GM21786 (cell line): ENCODE measurements around the gene UBE2H.
"Not testable (repeated sequence)": the region's sequence is repeated elsewhere in the genome, so short reads cannot be mapped to it uniquely, and the experiment has no call there.

Experiments used
- ATAC-seq: cut with Tn5 transposase; IDR thresholded peaks from one replicate; pipeline ENCODE4 v1.9.1; 2021; ENCODE audit not compliant: unreplicated experiment

UBE2H gene

DNA sequence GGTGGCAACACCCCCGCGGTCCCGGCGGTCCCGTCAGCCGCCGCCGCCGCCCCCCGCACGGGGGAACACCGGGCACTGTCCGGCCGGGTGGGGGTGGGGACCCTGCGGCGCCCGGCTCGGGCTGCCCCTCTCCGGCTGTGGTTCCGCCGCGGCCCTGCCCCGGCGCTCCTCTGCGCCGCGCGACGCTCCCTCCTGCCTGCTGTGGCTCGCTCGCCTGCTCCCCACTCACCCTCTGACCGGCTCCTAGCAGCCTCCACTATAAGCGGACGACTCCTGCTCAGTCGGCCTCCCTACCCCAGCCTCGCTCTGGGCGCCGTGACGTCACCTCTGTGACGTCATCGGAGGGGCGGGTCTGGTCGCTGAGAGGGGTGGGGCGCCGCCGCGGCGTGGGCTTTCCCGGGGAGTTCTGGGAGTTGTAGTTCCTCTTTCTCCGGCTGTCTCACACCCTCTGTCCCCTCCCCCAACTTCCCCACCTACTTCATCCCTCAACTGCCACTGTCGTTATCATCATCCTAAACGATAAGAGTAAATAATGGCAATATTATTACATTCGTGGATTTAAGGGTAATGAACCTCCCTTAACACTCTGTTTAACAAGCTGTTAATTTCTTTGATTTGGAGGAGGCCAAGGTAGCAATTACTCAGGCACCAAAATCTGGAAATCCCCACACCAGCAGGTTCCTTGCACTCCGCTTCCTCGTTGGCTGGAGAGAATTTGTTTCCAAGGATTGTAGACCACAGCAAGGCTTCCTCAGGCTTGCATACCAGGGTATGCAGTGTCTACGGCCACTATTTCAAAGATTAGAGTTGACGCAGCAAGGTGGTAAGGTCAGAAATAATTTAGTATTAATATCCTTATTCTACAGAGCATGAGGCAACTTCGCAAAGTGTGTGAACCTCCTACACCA lies at the start of gene UBE2H:
Gene UBE2H, minus strand, starts transcription at position 308 of the 908 bp plus-strand sequence. CDS start 405 bp downstream, outside the sequence.
- peak; percentile 50 for ATAC-seq

DNA sequence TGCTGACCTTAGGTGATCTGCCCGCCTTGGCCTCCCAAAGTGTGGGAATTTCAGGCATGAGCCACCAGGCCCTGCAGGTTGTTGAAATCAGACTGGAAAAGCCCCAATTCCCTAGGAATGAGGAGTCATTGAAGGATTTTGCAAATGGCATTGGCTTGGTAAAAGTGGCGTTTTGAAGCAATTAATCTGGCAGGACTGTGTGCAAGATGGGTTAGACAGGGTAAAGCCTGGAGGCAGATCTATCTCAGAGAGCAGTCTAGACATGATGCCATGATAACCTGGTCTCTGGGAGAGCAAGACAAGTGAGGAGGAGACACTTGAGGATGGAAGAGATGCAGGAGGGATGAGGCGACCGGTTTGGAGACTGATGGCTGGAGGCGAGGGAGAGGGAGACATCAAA lies 45.7 kb upstream of the UBE2H start:
- no peak for ATAC-seq

DNA sequence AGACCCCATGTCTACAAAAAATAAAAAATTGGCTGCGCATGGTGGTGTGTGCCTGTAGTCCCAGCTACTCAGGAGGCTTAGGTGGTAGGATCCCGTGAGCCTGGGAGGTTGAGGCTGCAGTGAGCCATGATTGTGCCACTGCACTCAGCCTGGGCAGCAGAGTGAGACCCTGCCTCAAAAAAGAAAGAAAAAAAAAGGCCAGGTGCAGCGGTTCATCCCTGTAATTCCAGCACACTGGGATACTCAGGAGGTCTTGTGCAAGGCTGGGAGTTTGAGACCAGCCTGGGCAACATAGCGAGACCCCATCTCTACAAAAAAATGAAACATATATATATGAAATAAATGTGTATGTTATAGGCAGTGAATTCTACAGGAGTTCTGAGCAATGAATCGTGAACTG lies 44.5 kb upstream of the UBE2H start:
- ATAC-seq: no peak

DNA sequence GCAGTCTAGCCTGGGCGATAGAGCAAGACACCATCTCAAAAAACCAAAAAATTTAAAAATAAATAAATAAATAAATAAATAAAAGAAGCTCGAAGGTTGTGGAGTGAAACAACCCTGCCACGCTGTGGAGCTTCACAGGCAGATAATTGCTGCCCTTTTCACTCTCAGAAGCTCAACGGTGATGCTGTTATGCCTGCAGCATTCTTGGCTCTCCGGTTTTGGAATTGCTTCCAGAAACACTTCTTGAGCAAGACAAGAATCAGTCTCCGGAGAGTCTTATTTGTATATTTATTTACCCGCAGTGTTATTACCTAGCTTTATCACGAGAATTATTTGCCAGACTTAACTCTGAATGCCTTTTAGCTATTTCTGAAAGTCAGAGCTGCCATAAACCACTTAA lies 40.5 kb upstream of the UBE2H start:
- ATAC-seq: no peak

DNA sequence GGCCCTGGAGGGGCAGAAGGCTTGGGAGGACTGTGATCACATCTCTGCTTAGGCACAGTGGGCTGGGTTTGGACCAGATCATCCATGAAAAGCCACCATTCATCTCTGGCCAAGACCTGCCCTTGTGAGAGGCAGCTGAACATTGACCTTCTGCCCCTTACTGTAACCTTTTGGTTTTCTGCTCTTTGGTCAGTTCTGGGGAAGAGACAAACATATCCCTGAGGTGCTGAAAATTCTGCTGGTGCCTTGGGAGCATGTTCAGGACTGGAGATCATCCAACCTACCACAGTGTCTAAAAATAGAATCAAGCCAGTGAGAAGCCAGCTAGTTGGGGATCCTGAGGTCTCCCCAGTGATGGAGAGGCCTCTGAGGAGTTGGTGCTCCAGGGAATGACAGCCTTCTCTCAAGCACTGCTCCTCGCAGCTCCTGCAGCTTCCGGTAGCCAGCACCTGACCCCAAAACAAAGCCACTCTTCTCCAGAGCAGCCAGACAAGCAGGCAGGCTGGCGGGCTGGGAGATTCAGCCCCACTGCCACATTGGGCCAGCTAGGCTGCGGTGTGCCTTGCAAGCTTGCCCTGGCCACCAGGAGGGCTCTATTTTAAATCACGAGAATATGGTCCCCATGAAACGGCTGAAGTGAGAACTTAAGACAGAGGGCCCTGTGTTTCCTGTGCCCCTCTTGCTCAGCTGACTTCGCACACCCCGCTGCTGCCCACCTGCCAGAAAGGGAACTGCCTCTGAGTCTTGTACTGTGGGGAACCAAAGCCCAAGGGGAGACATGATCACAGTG lies 37.8 kb upstream of the UBE2H start:
- ATAC-seq: no peak

DNA sequence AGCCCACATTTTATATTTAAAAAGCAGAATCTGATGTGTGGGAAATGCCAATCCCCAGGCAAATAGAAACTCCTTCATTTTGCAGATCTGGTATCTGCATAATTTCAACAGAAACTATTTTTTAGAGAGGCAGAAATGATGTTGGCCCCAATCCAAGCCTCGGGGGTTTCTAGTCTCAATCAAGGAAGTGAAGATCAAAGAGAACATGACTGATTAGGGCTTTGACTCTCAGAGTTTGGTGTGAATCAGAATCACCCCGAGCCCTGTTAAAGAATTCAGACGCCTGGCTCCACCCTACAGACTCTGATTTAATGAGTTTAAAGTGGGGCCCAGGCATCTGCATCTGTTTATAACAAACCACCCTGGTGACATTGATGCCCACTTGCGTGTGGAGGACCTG lies 36.7 kb upstream of the UBE2H start:
- ATAC-seq: no peak

DNA sequence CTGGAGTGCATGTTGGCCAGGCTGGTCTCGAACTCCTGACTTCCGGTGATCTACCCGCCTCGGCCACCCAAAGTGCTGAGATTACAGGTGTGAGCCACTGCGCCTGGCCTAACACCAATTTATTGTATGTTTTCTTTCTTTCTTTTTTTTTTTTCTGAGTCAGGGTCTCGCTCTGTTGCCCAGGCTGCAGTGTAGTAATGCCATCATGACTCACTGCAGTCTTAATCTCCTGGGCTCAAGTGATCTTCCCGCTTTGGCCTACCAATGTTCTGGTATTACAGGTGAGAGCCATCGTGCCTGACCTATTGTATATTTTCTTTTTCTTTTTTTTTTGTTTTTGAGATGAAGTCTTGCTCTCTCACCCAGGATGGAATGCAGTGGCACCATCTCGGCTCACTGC lies 33.8 kb upstream of the UBE2H start:
- no peak for ATAC-seq

DNA sequence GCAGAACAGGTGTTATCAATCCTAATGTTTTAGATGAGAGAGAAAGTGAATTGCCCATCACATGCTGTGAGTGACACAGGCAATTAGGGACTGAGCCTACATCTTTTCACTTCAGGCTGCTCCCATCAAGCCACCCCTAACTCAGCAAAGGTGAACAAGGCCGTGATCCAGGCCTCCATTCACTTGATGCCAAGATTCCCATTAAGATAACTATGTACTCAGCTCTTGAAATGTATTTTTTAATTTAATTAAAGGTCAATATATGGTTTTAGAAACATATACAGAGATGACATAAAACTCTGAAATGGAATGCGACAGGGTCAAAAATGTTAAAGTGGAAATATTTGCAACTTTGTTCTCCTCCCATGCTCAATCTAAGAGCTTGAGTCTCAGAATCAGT lies 27.9 kb upstream of the UBE2H start:
- no peak for ATAC-seq

DNA sequence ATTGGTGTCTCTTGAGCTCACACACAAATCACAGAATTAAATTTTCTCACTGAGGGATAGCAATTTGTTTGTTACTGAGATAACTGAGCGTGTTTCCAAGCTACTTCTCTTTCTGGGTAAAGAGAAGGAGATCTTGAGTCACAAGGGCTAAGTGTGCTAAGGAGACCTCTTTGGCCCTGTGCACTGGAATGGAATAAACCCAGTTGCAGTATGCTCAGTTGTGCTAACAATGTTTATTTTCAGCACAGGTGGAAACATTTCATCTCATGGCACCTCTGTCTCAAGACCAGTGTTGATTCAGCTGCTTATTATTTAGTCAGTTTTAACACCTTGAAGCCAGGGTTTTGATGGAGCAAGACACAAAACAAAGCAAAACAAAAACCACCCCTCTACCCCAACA lies 22.5 kb upstream of the UBE2H start:
- no peak for ATAC-seq

DNA sequence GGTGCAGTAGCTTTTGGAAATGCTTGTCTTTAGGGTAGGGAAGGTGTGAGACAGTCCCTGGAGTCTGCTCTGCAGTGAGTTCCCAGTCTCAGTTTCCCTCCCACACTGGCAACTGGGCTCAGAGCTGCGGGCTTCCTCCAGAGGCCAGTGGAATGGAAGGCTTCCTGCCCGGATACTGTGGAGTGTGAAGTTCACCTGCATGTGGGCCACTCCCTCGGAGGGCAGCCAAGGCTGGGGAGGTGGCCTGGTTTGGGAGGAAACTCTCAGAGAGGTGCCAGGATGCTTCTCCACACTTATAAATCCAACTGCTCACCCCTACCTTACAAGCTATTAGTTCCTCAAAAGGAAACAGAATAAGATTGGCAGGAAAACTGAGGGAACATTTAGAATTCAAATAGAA lies 18.1 kb upstream of the UBE2H start:
- ATAC-seq: no peak

DNA sequence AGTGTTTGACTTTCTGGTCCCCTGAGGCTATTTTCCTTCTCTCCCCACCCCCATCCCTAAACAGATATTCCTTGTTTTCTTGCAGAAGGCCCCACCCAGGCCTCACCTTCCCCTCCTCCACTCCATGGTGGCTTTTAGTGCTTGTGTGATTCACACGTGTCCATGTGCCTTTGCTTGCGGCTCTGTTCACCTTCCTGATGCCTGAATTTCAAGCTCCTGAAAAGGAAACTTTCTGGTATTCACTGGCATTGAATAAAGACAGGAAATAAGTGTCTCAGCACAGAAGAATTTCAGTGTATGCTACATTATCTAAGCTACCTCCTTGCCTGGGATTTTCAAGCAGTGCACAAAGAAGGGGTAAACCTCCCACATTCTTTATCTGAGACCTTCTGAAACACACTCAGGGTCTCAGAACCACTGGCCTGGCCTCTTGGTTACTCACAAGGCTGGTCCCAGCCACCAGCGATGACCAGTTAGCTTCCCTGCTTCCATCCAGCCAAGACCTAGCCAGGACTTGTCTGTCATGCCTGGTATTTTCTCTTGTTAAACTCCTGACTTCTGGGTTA lies 17.2 kb upstream of the UBE2H start:
- no peak for ATAC-seq

DNA sequence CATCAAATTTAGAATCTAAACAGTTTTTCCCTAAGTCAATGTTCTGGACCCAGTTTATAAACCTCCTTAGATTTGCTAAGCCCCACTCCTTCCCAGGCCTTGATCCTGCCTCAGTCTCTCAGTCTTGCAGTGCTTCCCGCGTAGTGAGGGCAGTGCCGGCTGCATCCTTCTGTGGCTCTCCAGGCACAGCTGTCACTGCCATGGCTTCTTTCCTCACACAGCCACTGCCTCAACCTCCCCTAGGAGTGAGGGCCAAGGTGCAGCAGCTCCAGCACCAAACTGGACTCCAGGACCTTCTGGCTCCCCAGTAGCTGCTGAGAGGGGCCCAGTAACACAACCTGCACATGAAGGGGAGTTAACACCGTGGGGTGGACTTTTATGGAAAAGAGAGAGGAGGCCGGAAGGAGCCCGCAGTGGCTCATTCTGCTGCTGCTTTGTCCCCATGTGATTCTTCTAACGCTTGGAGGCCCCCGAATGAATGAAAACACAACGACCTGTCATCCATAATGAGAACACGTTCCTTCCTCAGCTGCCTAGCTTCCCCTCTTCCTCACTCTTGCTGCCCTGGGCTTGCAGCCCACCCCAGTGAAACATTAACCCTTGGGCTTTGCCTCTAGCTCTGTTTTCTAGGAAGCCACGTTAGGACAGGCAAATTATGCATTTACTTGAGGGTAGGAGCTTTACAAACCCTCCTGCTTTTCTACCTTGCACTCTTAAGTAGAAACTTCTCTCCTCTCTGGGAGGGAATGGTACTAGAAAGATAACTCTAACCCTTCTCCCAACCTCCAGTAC lies 16.0 kb upstream of the UBE2H start:
- no peak for ATAC-seq

DNA sequence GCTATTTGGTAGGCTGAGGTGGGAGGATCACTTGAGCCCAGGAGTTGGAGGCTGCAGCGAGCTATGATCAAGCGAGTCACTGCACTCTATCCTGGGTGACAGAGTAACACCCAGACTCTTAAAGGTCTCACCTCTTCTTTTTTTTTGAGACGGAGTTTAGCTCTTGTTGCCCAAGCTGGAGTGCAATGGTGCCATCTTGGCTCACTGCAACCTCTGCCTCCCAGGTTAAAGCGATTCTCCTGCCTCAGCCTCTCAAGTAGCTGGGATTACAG lies 7.4 kb upstream of the UBE2H start:
- not testable (repeated sequence) for ATAC-seq

DNA sequence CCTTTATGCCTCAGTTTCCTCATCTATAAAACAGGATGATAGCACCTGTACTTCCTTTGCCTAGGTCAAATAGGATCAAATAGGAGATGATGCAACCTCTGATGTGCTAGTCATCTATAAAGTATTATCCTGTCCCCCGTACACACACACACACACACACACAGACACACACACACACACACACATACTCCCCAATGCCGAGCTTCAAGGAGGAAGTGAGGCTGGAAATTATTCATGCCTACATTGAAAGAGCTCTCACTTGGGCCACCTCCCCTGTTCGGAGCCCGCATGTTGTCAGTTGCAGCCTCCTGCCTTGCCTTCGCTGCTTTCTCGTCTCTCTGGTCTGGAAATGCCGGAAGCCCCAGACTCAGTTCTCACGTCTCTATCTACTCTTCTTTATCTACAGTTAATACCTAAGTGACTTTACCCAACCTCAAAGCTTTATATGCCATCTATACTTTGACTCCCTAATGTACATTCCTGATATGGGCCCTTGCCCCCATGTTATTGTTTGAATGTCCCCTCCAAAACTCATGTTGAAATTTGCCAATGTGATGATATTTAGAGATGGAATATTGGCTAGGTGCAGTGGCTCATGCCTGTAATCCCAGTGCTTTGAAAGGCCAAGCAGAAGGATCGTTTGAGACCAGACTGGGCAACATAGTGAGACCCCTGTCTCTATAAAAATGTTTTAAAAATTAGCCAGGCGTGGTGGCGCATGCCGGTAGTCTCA lies 6.9 kb upstream of the UBE2H start:
- ATAC-seq: no peak

DNA sequence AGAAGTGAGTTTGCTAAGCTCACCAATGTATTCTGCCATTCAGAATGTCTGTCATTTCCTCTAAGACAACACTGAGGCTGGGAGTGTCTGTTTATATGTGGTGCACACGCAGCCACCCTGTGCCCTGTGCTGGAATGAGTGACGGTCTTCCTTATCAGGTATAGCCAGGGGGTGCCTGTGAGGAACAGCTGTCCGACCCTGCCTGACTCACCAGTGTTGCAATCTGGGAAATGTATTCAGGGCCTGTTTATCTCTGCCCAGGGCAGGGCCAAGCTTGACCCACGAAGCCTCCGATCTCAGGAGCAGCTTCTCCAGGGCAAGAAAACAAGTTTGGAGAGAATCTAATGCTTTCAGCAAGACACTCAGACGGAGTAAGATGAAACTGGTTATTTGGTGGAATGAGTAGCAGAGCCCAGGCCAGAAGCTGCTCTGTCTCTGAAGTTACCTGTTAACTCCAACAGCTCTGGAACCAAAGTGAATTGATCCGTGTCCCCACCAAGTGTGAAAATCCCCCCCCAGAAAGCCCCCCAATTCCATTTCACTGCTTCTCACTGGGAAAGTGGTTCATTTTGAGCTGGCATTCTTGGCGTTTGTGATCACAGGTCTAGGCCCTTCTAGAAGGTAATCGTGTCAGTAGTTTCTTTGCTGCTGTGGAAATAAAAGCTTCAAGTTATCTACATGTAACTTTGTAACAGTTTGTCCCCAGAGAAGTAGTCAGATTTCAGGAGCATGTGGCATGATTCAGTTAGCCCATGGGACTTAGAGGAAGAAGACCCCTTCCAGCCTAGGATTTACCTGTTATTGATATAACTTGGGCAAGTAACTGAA lies 6.1 kb upstream of the UBE2H start:
- no peak for ATAC-seq

DNA sequence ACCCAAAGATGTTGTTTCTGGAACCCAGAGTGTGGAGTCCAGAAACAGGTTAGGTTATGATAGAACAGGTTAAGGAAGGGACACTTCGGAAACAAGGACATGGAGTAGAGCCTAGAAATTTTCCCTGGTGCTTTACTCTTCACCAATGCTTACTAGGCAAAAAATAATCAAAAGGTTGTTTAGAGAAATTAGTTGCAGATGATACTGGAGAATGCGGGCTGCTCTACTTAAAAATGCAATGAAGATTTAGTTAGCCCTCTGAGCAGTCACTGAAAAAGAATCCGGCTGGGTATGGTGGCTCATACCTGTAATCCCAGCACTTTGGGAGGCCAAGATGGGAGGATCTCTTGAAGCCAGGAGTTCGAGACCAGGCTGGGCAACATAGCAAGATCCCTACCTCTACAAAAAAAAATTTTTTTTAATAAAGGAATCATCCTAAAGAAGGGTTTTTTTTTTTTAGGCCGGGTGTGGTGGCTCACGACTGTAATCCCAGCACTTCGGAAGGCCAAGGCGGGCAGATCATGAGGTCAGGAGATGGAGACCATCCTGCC lies 3.3 kb upstream of the UBE2H start:
- no peak for ATAC-seq

DNA sequence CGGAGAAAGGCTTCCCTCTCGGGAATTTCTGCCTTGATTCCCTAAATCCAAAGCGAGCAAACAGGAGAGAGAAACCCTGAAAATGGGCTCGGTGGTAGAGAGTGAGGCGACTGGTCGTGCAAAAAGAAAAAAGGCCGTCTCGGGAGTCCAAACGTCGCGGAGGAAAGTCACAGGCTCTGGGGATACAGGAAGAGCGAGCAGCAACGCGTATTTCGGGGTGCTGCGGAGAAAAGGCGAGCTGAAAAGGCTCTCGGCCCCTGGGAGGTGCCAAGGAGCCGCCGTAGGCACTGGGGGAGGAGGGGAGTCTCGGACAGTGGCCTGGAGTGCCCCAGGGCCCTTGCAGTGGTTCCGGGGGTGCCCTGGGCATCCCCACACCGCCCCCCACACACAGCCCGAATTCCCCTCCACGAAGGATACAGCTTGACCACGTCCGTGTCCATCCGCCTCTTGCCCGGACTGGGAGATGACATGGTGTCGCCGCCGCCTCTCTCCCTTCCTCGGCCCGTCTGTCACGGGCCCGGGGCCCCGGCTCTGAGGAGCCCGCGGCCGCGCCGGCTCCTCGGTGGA lies 591 bp downstream of the UBE2H start:
- ATAC-seq: peak; percentile 10

DNA sequence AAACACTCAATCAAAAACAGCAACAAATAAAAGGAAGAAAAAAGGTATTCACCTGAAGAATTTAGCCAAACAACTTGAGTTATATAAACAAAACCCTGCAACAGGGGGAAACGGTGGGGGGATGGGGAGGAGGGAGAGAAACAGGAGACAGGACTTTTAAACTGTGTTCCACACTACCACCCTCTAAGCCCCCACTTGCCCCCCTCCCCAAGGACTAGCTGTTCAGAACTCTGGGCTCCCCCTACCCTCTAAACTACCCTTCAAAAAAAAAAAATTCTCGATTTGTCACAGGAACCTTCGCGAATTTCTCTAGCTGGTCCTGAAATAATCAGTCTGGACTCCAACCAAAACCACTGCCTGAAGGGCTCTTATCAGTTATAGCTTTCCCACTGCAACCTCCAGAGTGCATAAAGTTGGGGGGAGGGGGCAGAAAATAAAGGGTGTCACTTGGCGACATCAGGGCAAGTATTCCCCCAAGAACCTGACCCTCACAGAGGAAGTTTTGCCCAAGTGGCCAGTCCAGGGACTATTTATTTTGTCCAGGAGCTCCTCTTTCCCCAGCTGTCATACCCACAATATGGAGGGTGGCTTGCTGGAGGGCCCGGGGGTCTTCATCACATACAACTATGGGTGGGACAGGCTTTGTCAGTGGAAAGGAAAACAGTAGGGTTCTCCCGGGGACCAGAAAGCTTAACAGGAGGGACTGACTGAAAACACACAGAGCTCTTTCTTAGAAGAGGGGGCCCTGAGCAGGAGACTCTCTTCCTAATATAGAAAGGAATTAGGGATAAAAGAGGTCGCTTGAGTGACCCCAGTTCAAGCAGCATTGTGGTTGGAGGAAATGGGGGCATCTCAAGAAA lies 1.3 kb downstream of the UBE2H start:
- no peak for ATAC-seq
